DMS153 treated with DMSO at 0.1 percent for 48 hours (cell line): Measurements from ENCODE around the gene LINC00632.
A peak's percentile ranks its signal among the peaks of the same experiment; 100 is the strongest.
"Not testable (repeated sequence)": the region's sequence is repeated elsewhere in the genome, so short reads cannot be mapped to it uniquely, and the experiment has no call there.

ENCODE experiments used
- DNase-seq: peaks from one replicate; lab custom pipeline; 2025; ENCODE audit not compliant: unreplicated experiment; lab: John Stamatoyannopoulos, UW

Gene LINC00632

GRCh38 chrX:140709421-140709846 lies at the start of gene LINC00632:
Gene LINC00632 (plus strand): TSS chrX:140709759.
- no peak for DNase-seq

GRCh38 chrX:140661643-140662042 lies 47.9 kb upstream of the LINC00632 start:
- DNase-seq, result no peak

- DNase-seq, result no peak
Measured at GRCh38 chrX:140664939-140665338, 44.6 kb upstream of the LINC00632 start.

- peak; percentile 21 for DNase-seq
Measured at GRCh38 chrX:140672840-140673731, 36.5 kb upstream of the LINC00632 start.

- no peak for DNase-seq
Measured at GRCh38 chrX:140687706-140688105, 21.9 kb upstream of the LINC00632 start.

DNA sequence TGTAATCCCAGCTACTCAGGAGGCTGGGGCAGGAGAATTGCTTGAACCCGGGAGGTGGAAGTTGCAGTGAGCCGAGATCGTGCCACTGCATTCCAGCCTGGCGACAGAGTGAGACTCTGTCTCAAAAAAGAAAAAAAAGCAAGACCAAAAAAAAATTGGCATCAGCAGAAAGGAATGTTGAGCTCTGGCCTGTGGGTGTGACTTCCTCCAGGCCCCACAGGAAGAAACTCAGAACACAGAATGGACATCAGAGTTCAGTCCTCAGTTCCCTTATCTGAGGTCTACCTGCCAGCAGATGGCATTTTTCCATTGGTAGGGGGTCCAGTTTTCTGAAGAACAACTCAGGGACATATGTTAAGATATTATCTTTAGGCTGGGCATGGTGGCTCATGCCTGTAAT lies 18.0 kb upstream of the LINC00632 start:
- not testable (repeated sequence) for DNase-seq

GRCh38 chrX:140697618-140698017 lies 11.9 kb upstream of the LINC00632 start:
- no peak for DNase-seq

DNA sequence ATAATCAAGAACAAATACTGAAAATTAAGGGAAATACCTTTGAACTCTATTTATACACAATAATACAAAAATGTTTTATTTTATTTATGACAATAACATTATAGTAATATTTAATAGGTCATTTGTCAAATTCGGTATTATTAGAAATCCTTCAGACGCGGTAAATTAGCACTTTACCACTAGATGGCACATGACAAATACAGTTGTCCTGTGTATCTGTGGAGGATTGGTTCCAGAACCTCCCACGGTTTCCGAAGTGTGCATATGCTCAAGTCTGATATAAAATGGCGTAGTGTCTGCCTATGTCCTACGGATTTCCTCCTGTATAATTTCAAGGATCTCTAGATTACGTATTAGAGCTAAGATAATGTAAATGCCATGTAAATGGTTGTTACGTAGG lies 8.1 kb upstream of the LINC00632 start:
- no peak for DNase-seq

DNA sequence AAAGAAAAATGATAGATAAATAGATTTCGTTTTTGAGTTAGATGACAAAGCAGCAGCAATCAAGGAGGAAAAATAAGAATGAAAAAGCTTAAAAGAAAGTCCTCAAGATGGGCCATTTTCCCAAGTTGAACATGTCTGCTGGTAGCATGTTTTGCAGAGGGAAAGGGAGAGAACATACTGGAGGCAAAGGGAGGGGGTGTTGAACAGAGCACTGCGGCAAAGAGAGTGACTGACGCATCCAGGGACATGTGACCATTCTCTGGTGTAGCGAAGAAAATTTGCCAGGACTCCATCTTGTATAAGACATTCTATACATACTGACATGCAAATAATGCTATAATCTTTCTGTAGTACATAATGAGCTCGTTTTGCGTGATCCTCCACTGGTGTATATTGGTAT lies 1.2 kb downstream of the LINC00632 start:
- DNase-seq, result no peak

GRCh38 chrX:140711894-140712293 lies 2.3 kb downstream of the LINC00632 start:
- DNase-seq, result no peak

- DNase-seq, result no peak
Measured at GRCh38 chrX:140712413-140713173, 3.0 kb downstream of the LINC00632 start.

- DNase-seq, result no peak
Measured at GRCh38 chrX:140713174-140713539, 3.6 kb downstream of the LINC00632 start.

GRCh38 chrX:140715787-140716186 lies 6.2 kb downstream of the LINC00632 start:
- DNase-seq, result no peak

- no peak for DNase-seq
Measured at GRCh38 chrX:140723121-140723715, 13.7 kb downstream of the LINC00632 start.

GRCh38 chrX:140724309-140724708 lies 14.8 kb downstream of the LINC00632 start:
- DNase-seq, result no peak

DNA sequence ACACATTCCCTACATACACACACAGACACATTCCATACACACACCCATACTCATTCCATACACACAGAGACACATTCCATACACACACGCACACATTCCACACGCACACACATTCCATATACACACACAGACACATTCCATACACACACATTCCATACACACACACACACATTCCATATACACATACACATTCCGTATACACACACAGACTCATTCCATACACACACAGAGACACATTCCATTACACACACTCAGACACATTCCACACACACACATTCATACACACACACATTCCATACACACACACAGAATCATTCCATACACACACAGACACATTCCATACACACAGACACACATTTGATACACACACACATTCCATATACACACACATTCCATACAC lies 15.2 kb downstream of the LINC00632 start:
- DNase-seq, result no peak

DNA sequence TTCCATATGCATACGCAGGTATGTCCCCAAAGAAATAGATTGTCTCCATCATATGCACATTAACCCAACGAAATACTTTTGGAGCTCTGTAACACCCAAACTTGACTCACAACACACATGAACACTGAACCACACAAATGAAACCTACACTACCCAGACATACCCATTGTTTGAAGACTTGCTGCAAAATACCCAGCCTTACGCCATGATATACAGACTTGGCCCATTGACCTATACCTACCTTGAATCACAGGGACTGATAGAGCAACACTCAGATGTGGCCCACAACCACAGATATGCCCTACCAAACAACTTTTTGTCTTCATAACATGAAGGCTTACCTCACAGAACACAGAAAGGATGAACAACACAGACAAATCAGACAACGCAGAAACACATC lies 15.9 kb downstream of the LINC00632 start:
- DNase-seq, result no peak

- DNase-seq, result peak; percentile 17
Measured at GRCh38 chrX:140733766-140734342, 24.3 kb downstream of the LINC00632 start.

DNA sequence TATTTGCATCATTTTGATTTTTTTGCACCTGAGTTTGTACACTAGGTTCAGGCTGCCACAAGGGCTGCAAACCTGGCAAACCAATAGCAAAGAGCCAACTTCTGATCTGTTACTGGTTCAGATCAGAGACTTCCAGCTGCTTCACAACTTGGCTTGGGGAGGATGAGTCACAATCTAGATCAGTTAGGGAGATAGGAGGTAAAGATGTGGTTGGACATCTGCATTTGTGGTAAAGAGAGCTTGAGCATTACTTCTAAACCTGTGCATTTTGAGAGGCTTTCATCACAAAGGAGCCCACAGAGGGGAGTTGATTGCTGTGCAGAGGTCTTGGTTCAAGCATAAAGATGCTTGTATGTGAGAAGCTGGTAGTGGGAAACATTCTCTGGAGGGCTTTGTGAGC lies 34.5 kb downstream of the LINC00632 start:
- DNase-seq, result no peak

GRCh38 chrX:140756941-140757340 lies 47.4 kb downstream of the LINC00632 start:
- no peak for DNase-seq

DNA sequence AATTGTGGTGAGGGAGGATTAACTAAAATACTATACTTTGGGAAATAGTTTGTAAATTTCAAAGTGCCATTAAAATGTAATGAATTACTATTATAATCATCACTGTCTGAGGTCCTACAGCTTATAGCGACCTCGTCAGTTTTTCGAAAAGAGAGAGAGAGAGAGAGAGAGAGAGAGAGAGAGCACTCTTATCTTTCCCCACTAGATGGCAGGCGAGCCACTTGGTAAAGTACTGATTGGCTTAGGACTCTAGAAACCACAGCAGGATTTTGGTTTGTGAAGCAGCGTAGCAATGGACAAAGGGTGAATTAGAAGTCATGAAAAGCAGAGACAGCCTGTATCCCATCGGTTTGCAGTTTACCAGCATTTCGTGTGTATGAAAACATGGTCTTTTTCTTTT lies 52.5 kb downstream of the LINC00632 start:
- DNase-seq, result peak; percentile 46
